Esophagus muscularis mucosa (tissue), 4 donors: ENCODE measurements around the gene YY2. TPM values are rescaled to one million over a fixed set of nuclear protein-coding genes. Genes with fewer than 3 reads are reported as not detected.

Experiments
- DNase-seq: peaks from one replicate; pipeline ENCODE4 v3.0.0-alpha.2; 2017; ENCODE audit errors: extremely low spot score
- H3K27ac ChIP-seq, 4 donors: fragments of 200-600 bp; sonication (generic); replicated peaks in 1 of 4; 1 replicate in 3 of 4; 2 replicates in 1 of 4; pipeline ENCODE4 v1.5.1; 2016 to 2019; ENCODE audit warnings: mild to moderate bottlenecking in 1 of 4
- H3K27me3 ChIP-seq, 4 donors: fragments of 200-600 bp; sonication (generic); one replicate each; pipeline versions ENCODE4 v1.5.1 to v1.6.0; 2016 to 2019
- H3K36me3 ChIP-seq, 4 donors: fragments of 200-600 bp; sonication (generic); one replicate each; pipeline ENCODE4 v1.5.1; 2016 to 2019
- H3K4me1 ChIP-seq, 4 donors: fragments of 200-600 bp; sonication (generic); one replicate each; pipeline ENCODE4 v1.5.1; 2016 to 2019
- H3K4me3 ChIP-seq, 4 donors: fragments of 200-600 bp; sonication (generic); 1 replicate in 2 of 4; 2 replicates in 2 of 4; pipeline ENCODE4 v1.5.1; 2016 to 2019; ENCODE audit warnings: mild to moderate bottlenecking in 4 of 4, moderate library complexity in 1 of 4
- H3K9me3 ChIP-seq, 4 donors: fragments of 200-600 bp; sonication (generic); 1 replicate in 3 of 4; 2 replicates in 1 of 4; pipeline ENCODE4 v1.5.1; 2016 to 2019
- EP300 ChIP-seq: sonication (generic); formaldehyde crosslinking; IDR thresholded peaks from one replicate; pipeline ENCODE4 v1.6.1; 2017; ENCODE audit warnings: antibody characterized with exemption
- POLR2A ChIP-seq: fragments of 450-650 bp; IDR thresholded peaks from one replicate; pipeline ENCODE4 v1.6.1; 2017; ENCODE audit warnings: antibody characterized with exemption, moderate library complexity, mild to moderate bottlenecking, low read depth
- POLR2AphosphoS5 ChIP-seq, 2 donors: sonication (generic); formaldehyde crosslinking; IDR thresholded peaks; one replicate each; pipeline ENCODE4 v1.6.1; 2017; ENCODE audit warnings: antibody characterized with exemption in 2 of 2
- WGBS: methylation state at CpG from one replicate; pipeline ENCODE4 v1.1.5; 2018; 5-methylcytosine and 5-hydroxymethylcytosine counted together
- intact Hi-C: fragments of 100-400 bp; cut with DNase I; formaldehyde crosslinking; loops from one replicate; pipeline ENCODE4 v1.15.1; 2023
- small RNA-seq, 3 donors: library from RNA; depleted of rRNA; stranded (forward); fragments of <200 nt; gene quantifications; one replicate each; pipeline ENCODE3, GENCODE V24; 2016
- total RNA-seq, 4 donors: library from RNA; depleted of rRNA; stranded (reverse); fragments of >200 nt; gene quantifications; one replicate each; pipeline versions ENCODE4 v1.1.0 to v1.2.1, GENCODE V29; 2016
- TF ChIP-seq, protein P1 (sequence below), 3 experiments: fragments of 200-600 bp in 2 of 3; fragments of 450-650 bp in 1 of 3; sonication (generic) in 2 of 3; IDR thresholded peaks; one replicate each; pipeline ENCODE4 v1.5.1; 2017 to 2019; ENCODE audit warnings: antibody characterized with exemption in 3 of 3, mild to moderate bottlenecking in 2 of 3, moderate library complexity in 1 of 3

YY2 gene
- total RNA-seq, 4 donors from 2014 or later = 0.84 to 1.7 (median 1.2) TPM

DNA sequence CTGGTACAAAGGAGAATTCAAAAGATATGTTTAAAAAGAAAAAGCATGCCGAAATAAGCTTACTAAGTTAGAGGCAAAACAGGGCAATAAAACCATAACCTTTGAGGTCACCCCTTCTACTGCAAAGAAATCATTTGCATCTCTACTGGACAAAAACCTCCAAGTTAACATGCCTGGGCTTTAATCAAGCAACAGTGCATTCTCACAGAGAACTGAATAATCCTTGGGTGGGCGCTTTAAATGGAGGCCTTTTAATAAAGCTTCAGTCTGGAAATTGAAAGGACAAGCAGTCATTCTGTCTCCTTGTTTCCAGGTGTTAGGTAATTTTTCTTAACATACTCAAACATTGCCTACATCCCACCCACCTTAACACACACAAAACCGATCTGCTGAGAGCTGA is 50.2 kb downstream of the YY2 start:
- no peaks in the 10 kb centered on the region for H3K36me3 ChIP-seq
- no peak for DNase-seq
- no peak overlapping the region for H3K27ac ChIP-seq
- H3K4me3 ChIP-seq = no peak overlapping the region
- 76% methylated on average over 3 of the region's 3 CpGs for WGBS
- TF ChIP-seq EP300 (no peak), POLR2AphosphoS5 (IDR thresholded peaks at IDR 0.05) (no peak), POLR2A (no peak)
- TF ChIP-seq, protein P1, sequence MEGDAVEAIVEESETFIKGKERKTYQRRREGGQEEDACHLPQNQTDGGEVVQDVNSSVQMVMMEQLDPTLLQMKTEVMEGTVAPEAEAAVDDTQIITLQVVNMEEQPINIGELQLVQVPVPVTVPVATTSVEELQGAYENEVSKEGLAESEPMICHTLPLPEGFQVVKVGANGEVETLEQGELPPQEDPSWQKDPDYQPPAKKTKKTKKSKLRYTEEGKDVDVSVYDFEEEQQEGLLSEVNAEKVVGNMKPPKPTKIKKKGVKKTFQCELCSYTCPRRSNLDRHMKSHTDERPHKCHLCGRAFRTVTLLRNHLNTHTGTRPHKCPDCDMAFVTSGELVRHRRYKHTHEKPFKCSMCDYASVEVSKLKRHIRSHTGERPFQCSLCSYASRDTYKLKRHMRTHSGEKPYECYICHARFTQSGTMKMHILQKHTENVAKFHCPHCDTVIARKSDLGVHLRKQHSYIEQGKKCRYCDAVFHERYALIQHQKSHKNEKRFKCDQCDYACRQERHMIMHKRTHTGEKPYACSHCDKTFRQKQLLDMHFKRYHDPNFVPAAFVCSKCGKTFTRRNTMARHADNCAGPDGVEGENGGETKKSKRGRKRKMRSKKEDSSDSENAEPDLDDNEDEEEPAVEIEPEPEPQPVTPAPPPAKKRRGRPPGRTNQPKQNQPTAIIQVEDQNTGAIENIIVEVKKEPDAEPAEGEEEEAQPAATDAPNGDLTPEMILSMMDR (IDR thresholded peaks at IDR 0.05) = no peak
- intact Hi-C loops = no loop called here
- H3K9me3 ChIP-seq = no peaks in the 10 kb centered on the region
- no peaks in the 10 kb centered on the region for H3K27me3 ChIP-seq
- H3K4me1 ChIP-seq = peaks cover 0 to 5% (median 0%) of the 10 kb centered on the region in 4 donors

DNA sequence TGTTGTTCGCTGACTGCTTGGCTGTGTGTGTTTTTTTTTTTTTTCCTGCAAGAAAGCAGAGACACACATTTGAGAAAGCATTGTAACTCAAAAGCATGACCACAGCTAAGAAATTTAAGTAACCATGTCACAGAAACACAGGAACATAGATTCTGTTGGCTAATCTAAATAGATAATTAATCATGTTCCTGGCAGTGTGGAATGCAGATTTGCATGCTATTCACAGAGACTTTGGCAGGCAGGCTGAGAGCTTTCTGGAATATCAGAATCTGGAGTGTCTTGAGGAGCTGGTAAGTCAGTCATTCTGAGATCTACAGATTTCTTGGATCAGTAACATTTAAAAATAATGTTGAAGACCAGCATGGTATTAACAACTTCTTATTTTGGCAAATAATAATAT is 51.5 kb downstream of the YY2 start:
- no peaks in the 10 kb centered on the region for H3K36me3 ChIP-seq
- no peak for DNase-seq
- no peak overlapping the region for H3K4me3 ChIP-seq
- WGBS = 54% methylated on average over 1 of the region's 1 CpG
- no peaks in the 10 kb centered on the region for H3K9me3 ChIP-seq
- intact Hi-C loops = no loop called here
- no peak overlapping the region for H3K27ac ChIP-seq
- H3K27me3 ChIP-seq = no peaks in the 10 kb centered on the region
- TF ChIP-seq, protein P1 (IDR thresholded peaks at IDR 0.05) = no peak
- TF ChIP-seq POLR2AphosphoS5 (IDR thresholded peaks at IDR 0.05) = no peak
- TF ChIP-seq EP300 = no peak
- no peak for TF ChIP-seq POLR2A
- peaks cover 0 to 5% (median 0%) of the 10 kb centered on the region in 4 donors for H3K4me1 ChIP-seq

Small RNA genes within 50 kb of the gene (small RNA-seq; reads per million reads assigned to genes)
- gene U73479.1 = 0 reads per million in 3 donors

Other genes starting within 250 kb of the YY2 start
- gene KLHL34, start 197.7 kb upstream of the YY2 start, total RNA-seq = under 1 TPM in 3 of 4 donors, not detected in 1; 0.13 to 0.75 (median 0.33) TPM
- 10 to 100 TPM; 24.4 to 42.8 (median 31.3) TPM for gene SMPX, start 97.9 kb upstream of the YY2 start, total RNA-seq
- gene MBTPS2, start 16.4 kb upstream of the YY2 start, total RNA-seq = 10 to 100 TPM in 1 of 4 donors, 1 to 10 TPM in 3; 7.5 to 10.8 (median 8.4) TPM
- gene SMS, start 84.7 kb downstream of the YY2 start, total RNA-seq = 10 to 100 TPM; 56.3 to 79.7 (median 65.6) TPM
- 1 to 10 TPM in 1 of 4 donors, under 1 TPM in 3; 0.52 to 1.2 (median 0.65) TPM for gene PHEX, start 176.3 kb downstream of the YY2 start, total RNA-seq